Activated gamma-delta T cell treated with anti-CD3 and anti-CD28 coated beads, Interleukin-2, amount 50 U/mL, for 16 hours (primary cell): ENCODE results near the gene BCKDHA.

Experiments used
- DNase-seq: peaks from one replicate; pipeline ENCODE4 v3.0.0-alpha.2; 2020; ENCODE audit warnings: low read depth

The BCKDHA gene

GRCh38 chr19:41397086-41398049 is at the start of gene BCKDHA, which contains the start of gene EXOSC5:
BCKDHA (plus strand) TSS chr19:41397818; CDS start chr19:41397828, 10 bp downstream.
EXOSC5 (minus strand) TSS chr19:41397359; CDS start chr19:41397328, 31 bp downstream.
- peak; percentile 99 for DNase-seq

- DNase-seq: no peak
Measured at GRCh38 chr19:41350735-41351338, 46.8 kb upstream of the BCKDHA start.

GRCh38 chr19:41351339-41352245 is 46.0 kb upstream of the BCKDHA start:
- peak; percentile 83 for DNase-seq

- DNase-seq: no peak
Measured at GRCh38 chr19:41352279-41352608, 45.4 kb upstream of the BCKDHA start.

- DNase-seq: peak; percentile 75
Measured at GRCh38 chr19:41352609-41353465, 44.8 kb upstream of the BCKDHA start.

- DNase-seq: peak; percentile 93
Measured at GRCh38 chr19:41353466-41354342, 43.9 kb upstream of the BCKDHA start, which contains the start of gene TGFB1. TGFB1 (minus strand) TSS chr19:41353922; CDS start chr19:41353044, 878 bp downstream.

- no peak for DNase-seq
Measured at GRCh38 chr19:41354343-41354953, 43.2 kb upstream of the BCKDHA start.

- DNase-seq: no peak
Measured at GRCh38 chr19:41355035-41355434, 42.6 kb upstream of the BCKDHA start.

GRCh38 chr19:41355802-41356201 is 41.8 kb upstream of the BCKDHA start:
- DNase-seq: no peak

- no peak for DNase-seq
Measured at GRCh38 chr19:41356984-41357739, 40.5 kb upstream of the BCKDHA start.

GRCh38 chr19:41357746-41358145 is 39.9 kb upstream of the BCKDHA start:
- no peak for DNase-seq

GRCh38 chr19:41359741-41360140 is 37.9 kb upstream of the BCKDHA start:
- DNase-seq: no peak

GRCh38 chr19:41362143-41362847 is 35.3 kb upstream of the BCKDHA start:
- DNase-seq: no peak

- no peak for DNase-seq
Measured at GRCh38 chr19:41363371-41363752, 34.3 kb upstream of the BCKDHA start.

GRCh38 chr19:41363753-41364523 is 33.7 kb upstream of the BCKDHA start, which contains the start of gene B9D2:
B9D2 (minus strand) TSS chr19:41364149; CDS start chr19:41363519, 630 bp downstream.
- DNase-seq: peak; percentile 95

- no peak for DNase-seq
Measured at GRCh38 chr19:41364524-41365391, 32.9 kb upstream of the BCKDHA start.
